ENCODE measurements around the gene ARMC9. TPM values are rescaled to one million over a fixed set of nuclear protein-coding genes. Genes with fewer than 3 reads are reported as not detected.
A peak's percentile ranks its signal among the peaks of the same experiment; 100 is the strongest.

ARMC9 gene
- total and polyA plus RNA-seq, 2 donors from 2014 or later: 7.3 to 18.2 TPM

DNA sequence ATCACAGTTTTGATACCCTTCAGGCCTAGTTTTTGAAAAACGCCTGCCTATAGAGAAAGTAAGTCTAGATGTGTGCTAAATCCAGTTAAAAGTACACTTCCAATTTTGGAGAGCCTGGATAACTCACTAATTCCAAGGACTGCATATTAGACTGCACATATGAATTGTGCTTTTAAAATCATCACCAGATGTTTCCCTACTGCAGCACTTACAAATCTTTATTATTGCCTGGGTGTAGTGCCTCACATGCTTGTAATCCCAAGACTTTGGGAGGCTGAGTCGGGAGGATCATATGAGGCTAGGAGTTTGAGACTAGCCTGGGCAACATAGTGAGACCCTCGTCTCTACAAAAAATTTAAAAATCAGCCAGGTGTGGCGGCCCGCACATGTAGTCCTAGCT is 37.7 kb upstream of the ARMC9 start:
- Histone ChIP-seq H3K9ac (ENCODE audit: low read length in 3 of 3) (no peak overlapping the region), H3K9me3 (ENCODE audit: control insufficient read depth in 2 of 3, insufficient read depth in 1 of 3, low read length in 3 of 3) (no peaks in the 10 kb centered on the region), H3K4me1 (ENCODE audit: control insufficient read depth in 2 of 3, insufficient read depth in 2 of 3, low read depth in 1 of 3, low read length in 3 of 3) (peaks cover 0 to 2% (median 0%) of the 10 kb centered on the region in 3 donors), H3K4me3 (ENCODE audit: low read length in 3 of 3) (no peak overlapping the region), H3K27ac (ENCODE audit: low read depth in 2 of 2, low read length in 2 of 2) (no peak overlapping the region), H3K36me3 (ENCODE audit: control insufficient read depth in 2 of 3, insufficient read depth in 3 of 3, low read length in 3 of 3) (peaks cover 0 to 4% (median 2%) of the 10 kb centered on the region in 3 donors), H3K27me3 (ENCODE audit: control insufficient read depth, insufficient read depth, low read length) (no peaks in the 10 kb centered on the region)
- TF ChIP-seq, protein P1, sequence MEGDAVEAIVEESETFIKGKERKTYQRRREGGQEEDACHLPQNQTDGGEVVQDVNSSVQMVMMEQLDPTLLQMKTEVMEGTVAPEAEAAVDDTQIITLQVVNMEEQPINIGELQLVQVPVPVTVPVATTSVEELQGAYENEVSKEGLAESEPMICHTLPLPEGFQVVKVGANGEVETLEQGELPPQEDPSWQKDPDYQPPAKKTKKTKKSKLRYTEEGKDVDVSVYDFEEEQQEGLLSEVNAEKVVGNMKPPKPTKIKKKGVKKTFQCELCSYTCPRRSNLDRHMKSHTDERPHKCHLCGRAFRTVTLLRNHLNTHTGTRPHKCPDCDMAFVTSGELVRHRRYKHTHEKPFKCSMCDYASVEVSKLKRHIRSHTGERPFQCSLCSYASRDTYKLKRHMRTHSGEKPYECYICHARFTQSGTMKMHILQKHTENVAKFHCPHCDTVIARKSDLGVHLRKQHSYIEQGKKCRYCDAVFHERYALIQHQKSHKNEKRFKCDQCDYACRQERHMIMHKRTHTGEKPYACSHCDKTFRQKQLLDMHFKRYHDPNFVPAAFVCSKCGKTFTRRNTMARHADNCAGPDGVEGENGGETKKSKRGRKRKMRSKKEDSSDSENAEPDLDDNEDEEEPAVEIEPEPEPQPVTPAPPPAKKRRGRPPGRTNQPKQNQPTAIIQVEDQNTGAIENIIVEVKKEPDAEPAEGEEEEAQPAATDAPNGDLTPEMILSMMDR (IDR thresholded peaks at IDR 0.05; ENCODE audit: borderline replicate concordance, extremely low read depth, insufficient read depth): no peak
- FAIRE-seq (no peak), DNase-seq (no peak)
- intact Hi-C loops (cut with DNase I): no loop called here

GRCh38 chr2:231161252-231161839 is 37.1 kb upstream of the ARMC9 start:
- Histone ChIP-seq H3K36me3 (ENCODE audit: control insufficient read depth in 2 of 3, insufficient read depth in 3 of 3, low read length in 3 of 3) (peaks cover 4 to 7% (median 5%) of the 10 kb centered on the region in 3 donors), H3K4me1 (ENCODE audit: control insufficient read depth in 2 of 3, insufficient read depth in 2 of 3, low read depth in 1 of 3, low read length in 3 of 3) (peaks cover 0 to 2% (median 0%) of the 10 kb centered on the region in 3 donors), H3K4me3 (ENCODE audit: low read length in 3 of 3) (no peak overlapping the region), H3K27me3 (ENCODE audit: control insufficient read depth, insufficient read depth, low read length) (no peaks in the 10 kb centered on the region), H3K9ac (ENCODE audit: low read length in 3 of 3) (no peak overlapping the region), H3K9me3 (ENCODE audit: control insufficient read depth in 2 of 3, insufficient read depth in 1 of 3, low read length in 3 of 3) (no peaks in the 10 kb centered on the region), H3K27ac (ENCODE audit: low read depth in 2 of 2, low read length in 2 of 2) (no peak overlapping the region)
- no peak for DNase-seq
- TF ChIP-seq, protein P1 (IDR thresholded peaks at IDR 0.05; ENCODE audit: borderline replicate concordance, extremely low read depth, insufficient read depth): no peak
- FAIRE-seq: no peak
- intact Hi-C loops (cut with DNase I): no loop called here

DNA sequence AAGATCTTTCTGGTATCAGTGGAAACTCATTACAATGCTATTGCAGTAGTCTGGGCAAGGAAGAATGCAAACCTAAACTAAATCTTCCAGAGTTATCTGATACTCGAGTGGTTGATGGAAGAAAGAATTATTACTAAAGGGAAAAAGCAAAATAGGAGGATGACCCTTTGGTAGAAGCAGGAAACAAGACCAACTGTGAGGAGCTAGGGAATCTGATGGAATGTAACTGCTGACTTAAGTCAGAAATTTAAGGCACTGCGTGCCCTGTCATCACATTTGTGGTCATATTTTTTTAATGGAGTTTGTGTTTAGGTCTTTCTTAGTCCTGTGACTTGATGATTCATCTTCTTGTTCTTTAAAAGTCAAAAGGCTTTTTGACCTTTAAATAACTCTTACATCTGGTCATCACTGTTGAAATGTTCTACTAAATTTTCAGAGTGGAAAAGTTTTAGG is 36.5 kb upstream of the ARMC9 start:
- Histone ChIP-seq H3K4me1 (ENCODE audit: control insufficient read depth in 2 of 3, insufficient read depth in 2 of 3, low read depth in 1 of 3, low read length in 3 of 3) (peaks cover 0 to 2% (median 0%) of the 10 kb centered on the region in 3 donors), H3K9ac (ENCODE audit: low read length in 3 of 3) (no peak overlapping the region), H3K4me3 (ENCODE audit: low read length in 3 of 3) (peak overlapping the region in 1 of 3 donors; percentile 7), H3K27ac (ENCODE audit: low read depth in 2 of 2, low read length in 2 of 2) (no peak overlapping the region), H3K9me3 (ENCODE audit: control insufficient read depth in 2 of 3, insufficient read depth in 1 of 3, low read length in 3 of 3) (no peaks in the 10 kb centered on the region), H3K27me3 (ENCODE audit: control insufficient read depth, insufficient read depth, low read length) (no peaks in the 10 kb centered on the region), H3K36me3 (ENCODE audit: control insufficient read depth in 2 of 3, insufficient read depth in 3 of 3, low read length in 3 of 3) (peaks cover 4 to 12% (median 10%) of the 10 kb centered on the region in 3 donors)
- DNase-seq (peak in 2 of 5 donors; percentile 79 to 84), FAIRE-seq (peak; percentile 61)
- TF ChIP-seq, protein P1 (IDR thresholded peaks at IDR 0.05; ENCODE audit: borderline replicate concordance, extremely low read depth, insufficient read depth): no peak
- intact Hi-C loops (cut with DNase I): no loop called here
